Chondrocyte (in vitro differentiated cells): Measurements from ENCODE around the gene OOEP. TPM values are rescaled to one million over a fixed set of nuclear protein-coding genes. Genes with fewer than 3 reads are reported as not detected.
A peak's percentile ranks its signal among the peaks of the same experiment; 100 is the strongest.

ENCODE experiments used
- DNase-seq: peaks from one replicate; pipeline ENCODE4 v3.0.0; 2021; ENCODE audit warnings: mixed read lengths, low spot score
- H3K27ac Mint-ChIP-seq: one replicate; pipeline ENCODE4 v1.8.0; 2021; ENCODE audit warnings: mild to moderate bottlenecking, moderate library complexity, mixed read lengths; ENCODE audit not compliant: unreplicated experiment
- H3K27me3 Mint-ChIP-seq: 2 replicates; pipeline ENCODE4 v1.8.0; 2021; ENCODE audit warnings: low read depth, mixed read lengths
- H3K36me3 Mint-ChIP-seq: 2 replicates; pipeline ENCODE4 v1.8.0; 2021; ENCODE audit warnings: low read depth, mixed read lengths
- H3K4me1 Mint-ChIP-seq: 2 replicates; pipeline ENCODE4 v1.8.0; 2021; ENCODE audit warnings: low read depth, mild to moderate bottlenecking, mixed read lengths
- H3K4me3 Mint-ChIP-seq: one replicate; pipeline ENCODE4 v1.8.0; 2021; ENCODE audit warnings: mild to moderate bottlenecking, moderate library complexity, mixed read lengths; ENCODE audit not compliant: unreplicated experiment
- H3K9me3 Mint-ChIP-seq: 2 replicates; pipeline ENCODE4 v1.8.0; 2021; ENCODE audit warnings: low read depth, mixed read lengths
- long read RNA-seq: library from polyadenylated mRNA; stranded (forward); transcript quantifications from one replicate; pipeline ENCODE4 v2.0.0, GENCODE V29; 2021
- total RNA-seq: library from RNA; stranded (reverse); gene quantifications from 3 replicates; pipeline ENCODE4 v1.2.1, GENCODE V29; 2021
- TF ChIP-seq, protein P1 (sequence below): fragments of 200-600 bp; sonication (generic); IDR thresholded peaks from 2 replicates; pipeline ENCODE4 v1.5.0; 2021; ENCODE audit warnings: antibody characterized with exemption, mild to moderate bottlenecking, moderate library complexity

Gene OOEP
- not detected in 3 replicates for total RNA-seq
- long read RNA-seq = 0 reads

DNA sequence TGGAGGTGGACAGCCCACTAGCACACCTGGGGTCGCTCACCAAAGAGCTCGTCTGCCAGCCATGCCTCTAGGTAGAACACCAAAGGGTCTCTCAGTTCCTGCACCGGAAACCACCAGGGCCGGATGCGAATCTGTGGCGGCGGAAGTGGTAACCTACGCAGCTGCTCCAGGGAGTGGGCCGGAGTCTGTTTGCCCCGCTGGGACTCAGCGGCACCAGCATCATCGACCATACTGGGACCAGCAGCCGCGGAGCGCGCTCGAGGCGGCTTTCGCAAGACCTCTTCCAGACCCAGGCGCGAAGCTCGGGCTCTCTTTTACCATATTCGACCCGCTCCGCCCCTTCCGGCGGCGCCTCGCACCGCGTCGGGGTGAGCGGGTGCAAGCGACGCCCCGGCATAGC lies at the start of gene OOEP:
OOEP (minus strand) TSS at position 335 of the 400 bp plus-strand sequence; CDS start at position 230, 105 bp downstream.
- Mint-ChIP-seq H3K27ac (no peak within 1 kb of the TSS), H3K9me3 (no peaks in the 10 kb centered on the region), H3K27me3 (no peaks in the 10 kb centered on the region), H3K4me3 (no peak within 1 kb of the TSS), H3K4me1 (no peaks in the 10 kb centered on the region), H3K36me3 (no peaks in the 10 kb centered on the region)
- peak; percentile 89 for DNase-seq
- TF ChIP-seq, protein P1, sequence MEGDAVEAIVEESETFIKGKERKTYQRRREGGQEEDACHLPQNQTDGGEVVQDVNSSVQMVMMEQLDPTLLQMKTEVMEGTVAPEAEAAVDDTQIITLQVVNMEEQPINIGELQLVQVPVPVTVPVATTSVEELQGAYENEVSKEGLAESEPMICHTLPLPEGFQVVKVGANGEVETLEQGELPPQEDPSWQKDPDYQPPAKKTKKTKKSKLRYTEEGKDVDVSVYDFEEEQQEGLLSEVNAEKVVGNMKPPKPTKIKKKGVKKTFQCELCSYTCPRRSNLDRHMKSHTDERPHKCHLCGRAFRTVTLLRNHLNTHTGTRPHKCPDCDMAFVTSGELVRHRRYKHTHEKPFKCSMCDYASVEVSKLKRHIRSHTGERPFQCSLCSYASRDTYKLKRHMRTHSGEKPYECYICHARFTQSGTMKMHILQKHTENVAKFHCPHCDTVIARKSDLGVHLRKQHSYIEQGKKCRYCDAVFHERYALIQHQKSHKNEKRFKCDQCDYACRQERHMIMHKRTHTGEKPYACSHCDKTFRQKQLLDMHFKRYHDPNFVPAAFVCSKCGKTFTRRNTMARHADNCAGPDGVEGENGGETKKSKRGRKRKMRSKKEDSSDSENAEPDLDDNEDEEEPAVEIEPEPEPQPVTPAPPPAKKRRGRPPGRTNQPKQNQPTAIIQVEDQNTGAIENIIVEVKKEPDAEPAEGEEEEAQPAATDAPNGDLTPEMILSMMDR = no peak

DNA sequence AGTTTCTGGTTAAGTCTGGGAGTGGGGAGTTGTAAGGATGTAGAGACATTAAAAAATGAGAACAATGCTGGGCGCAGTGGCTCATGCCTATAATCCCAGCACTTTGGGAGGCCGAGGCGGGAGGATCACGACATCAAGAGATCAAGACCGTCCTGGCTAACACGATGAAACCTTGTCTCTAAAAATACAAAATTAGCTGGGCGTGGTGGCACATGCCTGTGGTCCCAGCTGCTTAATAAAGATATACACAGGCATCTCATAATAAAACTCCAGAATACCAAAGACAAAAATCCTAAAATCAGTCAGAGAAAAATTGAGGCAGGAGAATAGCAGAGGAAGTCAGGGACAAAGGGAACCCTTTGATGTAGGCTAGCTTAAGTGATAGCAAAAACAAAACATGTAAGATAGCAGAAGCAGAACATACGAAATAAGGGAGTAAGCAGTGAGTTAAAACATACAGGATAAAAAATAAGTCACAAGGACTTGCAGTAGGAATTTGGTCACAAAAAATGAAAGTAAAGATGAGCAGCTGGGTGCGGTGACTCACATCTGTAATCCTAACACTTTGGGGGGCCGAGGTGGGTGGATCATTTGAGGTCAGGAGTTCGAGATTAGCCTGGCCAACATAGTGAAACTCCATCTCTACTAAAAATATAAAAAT lies 48.5 kb upstream of the OOEP start:
- Mint-ChIP-seq H3K9me3 (no peaks in the 10 kb centered on the region), H3K27ac (no peak overlapping the region)

DNA sequence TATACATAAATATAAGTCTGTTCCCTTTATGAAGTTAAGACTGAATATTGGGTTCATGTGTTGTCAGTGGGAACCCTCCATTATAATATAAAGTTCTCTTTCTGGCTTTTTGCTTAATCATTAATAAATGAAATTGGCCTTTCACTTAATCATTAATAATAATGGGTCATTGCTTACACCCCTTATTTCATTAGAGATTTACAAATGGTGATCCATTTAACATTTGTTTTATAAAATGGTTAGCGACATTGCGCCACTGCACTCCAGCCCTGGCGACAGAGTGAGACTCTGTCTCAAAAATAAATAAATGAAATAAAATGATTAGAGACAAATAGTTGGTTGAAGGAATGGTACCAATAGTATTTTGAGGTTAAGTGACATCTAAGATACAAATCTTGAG lies 43.4 kb upstream of the OOEP start:
- Mint-ChIP-seq H3K4me1 (peaks cover 4% of the 10 kb centered on the region), H3K27ac (no peak overlapping the region), H3K36me3 (no peaks in the 10 kb centered on the region), H3K27me3 (no peaks in the 10 kb centered on the region), H3K9me3 (no peaks in the 10 kb centered on the region), H3K4me3 (no peak overlapping the region)
- no peak for DNase-seq
- TF ChIP-seq, protein P1 = no peak

More for the DNA sequence above, 48.5 kb upstream of the OOEP start:
- Mint-ChIP-seq H3K36me3 (no peaks in the 10 kb centered on the region), H3K27me3 (no peaks in the 10 kb centered on the region), H3K4me3 (no peak overlapping the region), H3K4me1 (peaks cover 7% of the 10 kb centered on the region)
- TF ChIP-seq, protein P1 = no peak
- DNase-seq = no peak

- TF ChIP-seq, protein P1 = no peak
- DNase-seq = no peak
- H3K9me3 Mint-ChIP-seq = no peaks in the 10 kb centered on the region
- no peak overlapping the region for H3K4me3 Mint-ChIP-seq
- no peaks in the 10 kb centered on the region for H3K4me1 Mint-ChIP-seq
- H3K27me3 Mint-ChIP-seq = peaks cover 1% of the 10 kb centered on the region
- H3K36me3 Mint-ChIP-seq = no peaks in the 10 kb centered on the region
- H3K27ac Mint-ChIP-seq = no peak overlapping the region
Measured at GRCh38 chr6:73409395-73409794, 39.7 kb upstream of the OOEP start.

GRCh38 chr6:73400656-73401055 lies 31.0 kb upstream of the OOEP start:
- Mint-ChIP-seq H3K36me3 (no peaks in the 10 kb centered on the region), H3K9me3 (no peaks in the 10 kb centered on the region), H3K27me3 (no peaks in the 10 kb centered on the region), H3K4me3 (no peak overlapping the region), H3K27ac (no peak overlapping the region), H3K4me1 (no peaks in the 10 kb centered on the region)
- TF ChIP-seq, protein P1 = no peak
- DNase-seq = no peak
